ENCODE measurements around the gene ALK.

Gene ALK

DNA sequence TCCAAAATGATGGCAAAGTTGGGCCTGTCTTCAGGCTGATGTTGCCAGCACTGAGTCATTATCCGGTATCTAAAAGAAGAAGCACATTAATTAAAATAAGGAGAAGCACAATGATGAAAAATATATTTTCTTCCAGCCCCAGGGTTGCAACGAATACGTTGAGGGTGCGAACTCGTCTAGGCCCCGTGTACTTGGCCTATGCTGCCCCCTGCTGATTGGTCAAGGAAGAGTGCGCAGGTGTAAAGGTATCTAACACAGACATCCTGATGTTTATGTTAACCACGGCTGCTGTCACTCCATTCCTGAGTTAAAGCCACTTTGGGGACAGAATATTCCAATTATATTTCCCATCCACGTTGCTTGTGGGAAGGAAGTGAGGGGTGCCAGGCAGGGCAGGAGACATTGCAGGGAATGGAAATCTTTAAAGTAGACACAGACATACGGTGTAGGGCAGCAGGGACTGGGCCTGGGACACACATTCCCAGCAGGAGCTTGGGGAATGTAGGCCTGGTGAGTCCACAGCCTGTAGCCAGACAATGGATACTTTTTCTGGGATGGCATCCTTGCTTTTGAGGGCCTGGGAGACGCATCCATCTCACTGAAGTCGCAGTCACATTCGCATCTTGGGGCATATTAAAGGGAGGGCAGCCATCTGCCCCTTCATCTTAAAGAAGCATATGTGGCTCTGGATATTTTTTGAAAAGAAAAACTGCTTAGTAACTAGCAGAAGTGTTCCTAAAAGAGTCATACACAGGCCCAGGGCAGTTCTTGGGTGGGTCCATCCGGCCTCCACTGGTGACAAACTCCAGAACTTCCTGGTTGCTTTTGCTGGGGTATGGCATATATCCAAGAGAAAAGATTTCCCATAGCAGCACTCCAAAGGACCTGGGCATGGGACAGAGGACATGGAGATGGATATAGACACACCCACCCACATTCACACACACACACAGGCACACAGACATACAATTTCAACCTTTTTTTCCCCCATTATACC, 724.3 kb downstream of the ALK start:
- H3K36me3 ChIP-seq (ENCODE audit: insufficient read depth, low read length) = no peaks in the 10 kb centered on the region
- no peaks in the 10 kb centered on the region for H3K79me2 ChIP-seq (ENCODE audit: insufficient read depth, low read length)
- peaks cover 3% of the 10 kb centered on the region for H3K27me3 ChIP-seq (ENCODE audit: insufficient read depth, low read length, poor library complexity)
- ATAC-seq (ENCODE audit: insufficient read depth, low read depth) = peak; percentile 93
- H3K4me1 ChIP-seq (ENCODE audit: insufficient read depth, low read length) = no peaks in the 10 kb centered on the region
- no peaks in the 10 kb centered on the region for H4K20me1 ChIP-seq (ENCODE audit: insufficient read depth, low read length)
- no peak overlapping the region for H3K9ac ChIP-seq (ENCODE audit: low read depth, low read length)
- H3K4me2 ChIP-seq (ENCODE audit: insufficient read depth, low read length) = no peak overlapping the region
- DNase-seq = peak; percentile 72
- no peak overlapping the region for H3K4me3 ChIP-seq (ENCODE audit: low read depth in 1 of 2, low read length in 2 of 2)
- H3K27ac ChIP-seq (ENCODE audit: low read length) = no peak overlapping the region
- H3K9me3 ChIP-seq (ENCODE audit: insufficient read depth, low read length, severe bottlenecking) = no peaks in the 10 kb centered on the region
- no peak overlapping the region for H2AFZ ChIP-seq (ENCODE audit: low read depth, low read length)
- TF ChIP-seq, protein P1, sequence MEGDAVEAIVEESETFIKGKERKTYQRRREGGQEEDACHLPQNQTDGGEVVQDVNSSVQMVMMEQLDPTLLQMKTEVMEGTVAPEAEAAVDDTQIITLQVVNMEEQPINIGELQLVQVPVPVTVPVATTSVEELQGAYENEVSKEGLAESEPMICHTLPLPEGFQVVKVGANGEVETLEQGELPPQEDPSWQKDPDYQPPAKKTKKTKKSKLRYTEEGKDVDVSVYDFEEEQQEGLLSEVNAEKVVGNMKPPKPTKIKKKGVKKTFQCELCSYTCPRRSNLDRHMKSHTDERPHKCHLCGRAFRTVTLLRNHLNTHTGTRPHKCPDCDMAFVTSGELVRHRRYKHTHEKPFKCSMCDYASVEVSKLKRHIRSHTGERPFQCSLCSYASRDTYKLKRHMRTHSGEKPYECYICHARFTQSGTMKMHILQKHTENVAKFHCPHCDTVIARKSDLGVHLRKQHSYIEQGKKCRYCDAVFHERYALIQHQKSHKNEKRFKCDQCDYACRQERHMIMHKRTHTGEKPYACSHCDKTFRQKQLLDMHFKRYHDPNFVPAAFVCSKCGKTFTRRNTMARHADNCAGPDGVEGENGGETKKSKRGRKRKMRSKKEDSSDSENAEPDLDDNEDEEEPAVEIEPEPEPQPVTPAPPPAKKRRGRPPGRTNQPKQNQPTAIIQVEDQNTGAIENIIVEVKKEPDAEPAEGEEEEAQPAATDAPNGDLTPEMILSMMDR (IDR thresholded peaks at IDR 0.05; ENCODE audit: borderline replicate concordance, extremely low read depth, low read length, poor library complexity, severe bottlenecking) = peak; percentile 90
- TF ChIP-seq EZH2 (IDR thresholded peaks at IDR 0.05; ENCODE audit: borderline replicate concordance, low read depth, low read length, severe bottlenecking) = no peak

DNA sequence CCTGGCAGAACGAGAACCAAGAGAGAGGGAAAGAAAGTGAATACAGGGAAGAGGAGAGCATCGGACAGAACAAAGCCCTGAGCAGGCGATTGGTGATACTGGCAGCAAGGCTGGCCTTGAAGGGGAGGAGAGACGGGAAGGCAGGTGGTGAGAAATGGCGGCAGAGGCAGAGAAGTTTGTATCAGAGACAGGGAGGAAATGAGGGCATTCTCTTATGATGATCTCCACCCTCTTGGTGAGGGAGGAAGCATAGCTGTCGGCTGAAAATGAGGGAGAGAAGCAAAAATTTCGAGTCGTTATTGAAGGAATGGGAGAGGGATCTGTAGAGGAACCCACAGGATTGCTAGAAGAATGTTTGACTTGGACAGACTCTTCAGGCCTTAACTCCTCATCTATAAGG, 725.6 kb downstream of the ALK start:
- Histone ChIP-seq H2AFZ (ENCODE audit: low read depth, low read length) (no peak overlapping the region), H3K4me1 (ENCODE audit: insufficient read depth, low read length) (no peaks in the 10 kb centered on the region), H4K20me1 (ENCODE audit: insufficient read depth, low read length) (no peaks in the 10 kb centered on the region), H3K4me2 (ENCODE audit: insufficient read depth, low read length) (no peak overlapping the region), H3K27ac (ENCODE audit: low read length) (no peak overlapping the region), H3K9me3 (ENCODE audit: insufficient read depth, low read length, severe bottlenecking) (no peaks in the 10 kb centered on the region), H3K79me2 (ENCODE audit: insufficient read depth, low read length) (no peaks in the 10 kb centered on the region), H3K4me3 (ENCODE audit: low read depth in 1 of 2, low read length in 2 of 2) (no peak overlapping the region), H3K27me3 (ENCODE audit: insufficient read depth, low read length, poor library complexity) (peaks cover 3% of the 10 kb centered on the region), H3K9ac (ENCODE audit: low read depth, low read length) (no peak overlapping the region), H3K36me3 (ENCODE audit: insufficient read depth, low read length) (no peaks in the 10 kb centered on the region)
- TF ChIP-seq EZH2 (IDR thresholded peaks at IDR 0.05; ENCODE audit: borderline replicate concordance, low read depth, low read length, severe bottlenecking) = no peak
- TF ChIP-seq, protein P1 (IDR thresholded peaks at IDR 0.05; ENCODE audit: borderline replicate concordance, extremely low read depth, low read length, poor library complexity, severe bottlenecking) = no peak
- DNase-seq = no peak
- no peak for ATAC-seq (ENCODE audit: insufficient read depth, low read depth)

DNA sequence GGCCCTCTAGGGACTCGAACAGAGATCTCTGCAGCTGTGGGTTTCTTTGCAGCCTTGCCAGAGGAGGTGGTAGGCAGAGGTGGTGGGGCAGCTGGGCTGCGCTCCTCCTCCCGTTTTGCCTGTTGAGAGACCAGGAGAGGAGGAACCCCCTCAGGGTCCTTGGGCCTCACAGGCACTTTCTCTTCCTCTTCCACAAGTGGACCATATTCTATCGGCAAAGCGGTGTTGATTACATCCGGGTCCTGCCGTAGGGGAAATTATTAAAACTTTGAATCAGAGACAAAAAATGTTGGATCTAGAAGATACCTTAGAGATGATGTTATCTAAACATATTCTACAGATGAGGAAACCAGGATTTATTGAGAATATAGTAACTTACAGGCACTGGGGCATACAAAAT, 727.7 kb downstream of the ALK start:
- no peak overlapping the region for H3K9ac ChIP-seq (ENCODE audit: low read depth, low read length)
- DNase-seq (no peak), ATAC-seq (ENCODE audit: insufficient read depth, low read depth) (no peak)
- no peak overlapping the region for H3K4me2 ChIP-seq (ENCODE audit: insufficient read depth, low read length)
- H4K20me1 ChIP-seq (ENCODE audit: insufficient read depth, low read length) = no peaks in the 10 kb centered on the region
- no peak overlapping the region for H3K4me3 ChIP-seq (ENCODE audit: low read depth in 1 of 2, low read length in 2 of 2)
- H2AFZ ChIP-seq (ENCODE audit: low read depth, low read length) = no peak overlapping the region
- no peak for TF ChIP-seq EZH2 (IDR thresholded peaks at IDR 0.05; ENCODE audit: borderline replicate concordance, low read depth, low read length, severe bottlenecking)
- TF ChIP-seq, protein P1 (IDR thresholded peaks at IDR 0.05; ENCODE audit: borderline replicate concordance, extremely low read depth, low read length, poor library complexity, severe bottlenecking) = no peak
- peaks cover 3% of the 10 kb centered on the region for H3K27me3 ChIP-seq (ENCODE audit: insufficient read depth, low read length, poor library complexity)
- H3K27ac ChIP-seq (ENCODE audit: low read length) = no peak overlapping the region
- H3K79me2 ChIP-seq (ENCODE audit: insufficient read depth, low read length) = no peaks in the 10 kb centered on the region
- no peaks in the 10 kb centered on the region for H3K36me3 ChIP-seq (ENCODE audit: insufficient read depth, low read length)
- H3K4me1 ChIP-seq (ENCODE audit: insufficient read depth, low read length) = no peaks in the 10 kb centered on the region
- H3K9me3 ChIP-seq (ENCODE audit: insufficient read depth, low read length, severe bottlenecking) = no peaks in the 10 kb centered on the region

Measured in DND-41 (cell line).